NCI-H524 (cell line): ENCODE data around the gene UBIAD1.
A peak's percentile ranks its signal among the peaks of the same experiment; 100 is the strongest.
"Not testable (repeated sequence)": the region's sequence is repeated elsewhere in the genome, so short reads cannot be mapped to it uniquely, and the experiment has no call there.

ENCODE experiments used
- DNase-seq, 2 experiments: peaks; one replicate each; lab custom pipeline; 2025; lab: John Stamatoyannopoulos, UW

Gene UBIAD1

DNA sequence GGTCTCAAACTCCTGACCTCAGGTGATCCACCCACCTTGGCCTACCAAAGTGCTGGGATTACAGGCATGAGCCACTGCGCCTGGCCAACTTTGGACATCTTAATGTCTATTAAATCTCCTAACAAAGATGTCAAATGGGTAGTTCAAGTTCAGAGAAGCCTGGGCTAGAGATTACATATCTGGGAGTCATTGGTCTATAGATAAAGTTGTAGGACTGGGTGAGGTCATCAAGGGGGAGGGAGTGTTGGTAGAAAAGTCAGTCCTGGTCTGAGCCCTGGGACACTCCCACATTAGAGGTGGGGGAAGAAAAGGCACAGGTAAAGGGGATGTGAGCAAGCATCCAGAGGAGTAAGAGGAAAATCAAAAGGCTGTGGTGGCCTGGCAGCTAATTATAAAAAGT, 6.6 kb downstream of the UBIAD1 start:
- DNase-seq = no peak

DNA sequence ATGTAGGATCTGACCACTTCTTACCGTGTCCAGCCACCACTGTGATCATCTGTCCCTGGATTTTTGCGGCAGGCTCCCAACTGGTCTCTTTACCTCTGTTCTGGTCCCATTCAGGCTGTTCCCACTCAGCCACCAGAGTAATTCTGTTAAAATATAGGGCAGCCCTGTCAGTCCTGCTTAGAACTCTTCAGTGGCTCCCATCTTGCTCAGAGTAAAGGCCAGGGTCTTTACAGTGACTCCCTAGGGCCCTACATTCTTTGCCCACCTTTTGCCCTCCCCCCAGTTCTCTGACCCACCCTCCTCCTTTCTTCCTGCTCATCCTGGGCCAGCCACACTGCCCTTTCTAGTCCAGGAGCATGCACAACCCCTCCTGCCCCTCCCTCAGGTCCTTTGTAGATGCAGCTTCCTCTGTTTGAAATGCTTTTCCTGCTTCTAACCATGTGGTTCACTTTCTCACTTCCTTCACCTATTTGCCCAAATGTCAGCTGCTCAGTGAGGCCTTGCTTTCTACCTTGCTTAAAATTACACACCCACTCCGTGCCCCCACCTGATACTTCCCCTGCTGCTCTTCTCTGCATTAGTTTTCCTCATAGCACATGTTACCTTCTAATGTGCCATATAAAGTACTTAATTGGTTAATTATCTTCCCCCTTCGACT, 7.8 kb downstream of the UBIAD1 start:
- no peak for DNase-seq

DNA sequence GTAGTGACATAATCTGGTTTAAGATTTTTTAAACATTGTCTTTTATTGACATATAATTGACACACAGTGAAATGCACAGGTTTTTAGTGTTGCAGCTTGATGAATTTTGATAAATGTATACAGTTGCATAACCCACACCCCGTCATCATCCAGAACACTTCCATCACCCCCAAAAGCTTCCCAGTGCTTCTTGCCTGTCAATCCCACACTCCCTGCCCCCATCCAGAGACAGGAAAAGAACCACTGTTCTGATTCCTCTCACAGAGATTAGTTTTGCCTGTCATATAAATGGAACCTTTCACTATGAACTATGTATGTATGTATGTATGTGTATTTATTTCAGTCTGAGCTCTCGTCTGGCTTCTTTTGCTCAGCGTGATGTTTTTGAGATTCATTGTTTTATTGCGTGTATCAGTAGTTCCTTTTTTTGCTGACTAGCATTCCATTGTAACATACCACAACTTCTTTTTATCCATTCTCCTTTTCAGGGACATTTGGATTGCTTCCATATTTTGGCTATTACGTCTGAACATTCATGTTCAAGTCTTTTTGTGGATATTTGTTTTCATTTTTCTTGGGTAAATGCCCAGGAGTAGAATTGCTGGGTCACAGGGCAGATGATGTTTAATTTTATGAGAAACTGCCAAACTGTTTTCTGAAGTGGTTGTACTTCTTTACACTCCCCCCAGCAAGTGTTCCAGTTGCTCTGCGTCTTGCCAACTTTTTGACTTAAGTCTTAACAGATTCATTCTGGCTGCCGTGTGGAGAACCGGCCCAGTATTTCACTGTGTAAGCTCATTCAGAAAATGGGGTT, 8.7 kb downstream of the UBIAD1 start:
- no peak for DNase-seq

DNA sequence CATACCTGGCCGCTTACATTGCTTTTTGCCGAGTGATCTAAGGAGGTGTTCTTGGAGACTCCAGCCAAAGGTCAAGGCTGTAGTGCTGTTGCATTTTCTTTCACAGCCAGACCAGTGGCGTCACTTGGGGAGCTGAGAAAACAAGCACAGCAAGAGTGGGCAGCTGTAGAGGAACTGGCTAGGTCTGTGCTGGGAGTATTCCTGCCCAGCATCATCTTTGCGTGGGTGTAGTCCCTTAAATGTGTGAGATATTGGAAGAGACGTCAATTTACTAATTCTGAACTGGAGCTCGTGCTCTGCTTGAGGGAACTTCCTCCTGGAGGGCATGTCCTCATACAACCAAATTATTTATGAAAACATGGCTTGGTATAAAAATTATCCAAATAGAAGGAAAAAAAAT, 10.2 kb downstream of the UBIAD1 start:
- DNase-seq = no peak

DNA sequence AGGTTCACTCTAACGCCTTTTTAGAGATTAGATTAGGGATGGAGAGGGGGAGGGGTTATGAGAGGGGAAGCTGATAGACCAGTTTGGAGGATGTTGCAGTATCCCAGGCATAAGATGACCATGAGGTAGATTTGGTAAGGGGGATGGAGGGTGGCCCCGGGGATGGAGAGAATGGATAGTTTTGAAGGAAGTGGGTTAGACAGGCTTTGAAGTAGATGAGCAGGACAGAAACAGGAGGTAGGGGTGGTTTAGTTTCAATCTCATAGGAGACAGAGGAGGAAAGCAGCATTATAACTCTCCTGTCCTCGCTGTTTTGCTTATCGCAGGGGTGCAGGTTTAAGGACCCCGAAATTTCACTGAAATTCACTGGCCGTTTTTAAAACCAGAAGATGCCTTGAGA, 11.8 kb downstream of the UBIAD1 start:
- DNase-seq = no peak

DNA sequence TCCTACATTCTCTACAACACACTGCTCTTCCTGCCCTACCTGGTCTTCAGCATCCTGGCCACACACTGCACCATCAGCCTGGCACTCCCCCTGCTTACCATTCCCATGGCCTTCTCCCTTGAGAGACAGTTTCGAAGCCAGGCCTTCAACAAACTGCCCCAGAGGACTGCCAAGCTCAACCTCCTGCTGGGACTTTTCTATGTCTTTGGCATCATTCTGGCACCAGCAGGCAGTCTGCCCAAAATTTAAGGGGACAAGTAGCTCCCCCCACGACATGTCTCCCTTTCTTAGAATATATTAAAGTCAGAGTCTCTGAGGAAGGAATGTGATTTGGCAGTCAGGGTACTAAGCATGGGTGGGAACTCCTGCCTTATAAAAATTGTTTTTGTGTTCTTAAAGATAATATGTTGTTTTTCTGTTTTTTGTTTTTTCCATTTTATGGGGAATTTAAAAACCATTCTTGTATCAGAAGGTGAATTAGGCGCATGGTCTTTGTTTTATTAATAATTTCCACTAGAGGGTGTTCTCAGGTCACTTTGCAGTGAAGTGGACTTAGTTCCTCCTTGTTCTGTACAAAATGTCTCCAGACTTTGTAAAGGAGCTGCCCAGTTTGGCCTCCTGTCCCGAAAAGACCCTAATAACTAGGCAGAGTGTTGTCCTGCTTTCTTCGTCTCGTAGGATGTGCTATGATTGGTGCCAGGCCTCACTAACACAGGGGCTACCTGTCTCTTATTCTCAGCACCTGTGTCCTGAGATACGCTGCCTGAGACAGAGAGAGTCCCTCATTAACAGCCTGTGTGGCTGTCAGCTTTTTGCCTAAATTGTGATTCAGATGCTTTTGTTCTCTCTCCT, 13.1 kb downstream of the UBIAD1 start:
- DNase-seq = peak in 1 of 2 experiments; percentile 42

DNA sequence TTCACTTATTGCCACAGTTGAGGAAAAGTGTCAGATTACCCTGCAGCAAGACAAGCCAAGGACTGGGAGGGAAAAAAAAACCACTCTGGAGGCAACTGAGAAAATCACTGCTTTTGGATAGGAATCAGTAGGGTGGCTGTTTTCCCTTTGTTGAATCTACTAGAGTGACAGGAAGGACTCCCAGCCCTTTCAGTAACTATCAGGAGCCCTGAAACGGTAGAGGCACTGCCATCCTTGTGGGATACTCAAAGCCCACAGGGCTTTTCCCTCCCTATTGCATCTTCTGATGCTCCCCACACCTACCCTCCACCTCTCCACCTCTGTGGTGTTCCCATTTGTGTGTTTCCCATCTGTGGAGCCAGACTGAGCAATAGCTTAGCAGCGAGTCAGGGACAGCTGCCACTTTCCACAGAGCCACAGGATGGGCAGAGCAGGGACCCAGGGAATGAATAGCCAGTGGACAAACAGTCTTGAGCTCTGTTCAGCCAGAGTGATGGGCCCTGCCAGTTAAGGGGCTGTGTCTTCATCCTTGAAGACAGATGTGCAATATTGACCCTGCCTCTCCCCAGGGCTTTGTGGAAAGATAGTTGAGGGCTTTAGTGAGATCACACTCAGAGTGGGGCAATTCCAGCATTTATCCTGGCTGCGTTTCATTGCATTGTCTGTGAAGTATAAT, 13.9 kb downstream of the UBIAD1 start:
- peak in 1 of 2 experiments; percentile 44 for DNase-seq

DNA sequence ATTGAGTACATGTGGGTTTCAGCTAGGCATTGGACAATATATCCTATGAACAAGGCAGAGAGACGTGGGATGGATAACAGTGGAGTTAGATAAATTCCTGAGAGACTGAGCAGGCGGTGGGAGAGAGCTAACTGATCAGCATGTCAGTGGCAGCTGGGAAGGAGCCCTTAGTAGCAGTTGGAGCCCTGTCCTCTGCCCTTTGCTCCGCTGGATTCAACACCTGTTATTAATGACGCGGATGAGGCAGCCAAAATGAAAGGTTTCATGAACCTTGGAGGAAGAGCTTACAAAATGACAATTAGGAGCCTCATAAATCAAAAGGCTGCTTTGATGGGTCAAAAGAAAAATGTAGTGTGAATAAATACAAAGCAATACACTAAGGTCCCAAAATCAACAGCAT, 16.1 kb downstream of the UBIAD1 start:
- DNase-seq = peak in 1 of 2 experiments; percentile 25

DNA sequence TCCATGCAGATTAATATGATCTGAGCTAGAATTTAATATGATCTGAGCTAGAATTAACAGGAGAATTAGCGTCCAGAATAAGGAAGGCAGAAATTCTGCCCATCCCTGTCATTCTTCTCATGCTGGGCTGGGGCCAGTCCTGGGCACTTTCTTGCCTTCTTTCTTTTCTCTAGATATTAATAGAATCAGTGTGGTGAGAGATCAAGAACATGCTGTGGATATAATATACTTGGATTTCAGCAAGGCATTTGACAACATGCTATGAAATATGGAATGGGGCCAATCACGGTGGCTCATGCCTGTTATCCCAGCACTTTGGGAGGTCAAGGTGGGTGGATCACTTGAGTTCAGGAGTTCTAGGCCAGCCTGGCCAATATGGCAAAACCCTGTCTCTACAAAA, 18.1 kb downstream of the UBIAD1 start:
- no peak for DNase-seq

DNA sequence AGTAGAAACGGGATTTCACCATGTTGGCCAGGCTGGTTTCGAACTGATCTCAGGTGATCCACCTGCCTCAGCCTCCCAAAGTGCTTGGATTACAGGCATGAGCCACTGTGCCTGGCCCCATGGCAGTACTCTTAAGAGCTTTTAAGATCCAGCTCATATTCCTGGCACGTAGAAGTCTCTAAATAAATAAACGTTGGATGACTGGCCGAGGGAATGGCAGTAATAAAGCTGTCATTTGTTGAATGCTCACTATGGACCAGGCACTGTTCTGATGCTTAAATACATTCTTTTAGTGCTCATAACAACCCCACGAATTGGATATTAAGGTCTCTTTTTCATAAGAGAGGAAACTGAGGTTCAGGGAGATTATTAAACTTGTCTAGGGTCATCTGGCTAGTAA, 20.9 kb downstream of the UBIAD1 start:
- no peak for DNase-seq

DNA sequence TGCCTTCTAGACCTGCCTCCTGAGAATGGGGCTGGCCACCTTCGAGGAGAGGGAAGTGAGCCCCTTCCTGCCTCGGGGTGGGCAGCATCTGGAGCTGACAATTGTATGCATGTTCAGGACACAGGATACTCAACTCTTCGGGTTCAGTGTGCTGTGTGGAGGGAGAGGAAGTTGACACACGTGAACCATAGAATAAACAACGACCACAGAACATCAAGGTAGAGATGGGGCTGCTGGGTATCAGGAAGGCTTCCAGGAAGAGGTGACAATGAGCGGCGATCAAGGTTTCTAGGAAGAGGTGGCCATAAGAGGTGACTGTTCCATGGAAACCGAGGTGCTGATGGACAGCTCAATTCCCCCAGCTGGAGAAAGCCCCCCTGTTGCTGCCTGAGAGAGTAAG, 22.0 kb downstream of the UBIAD1 start:
- no peak for DNase-seq

DNA sequence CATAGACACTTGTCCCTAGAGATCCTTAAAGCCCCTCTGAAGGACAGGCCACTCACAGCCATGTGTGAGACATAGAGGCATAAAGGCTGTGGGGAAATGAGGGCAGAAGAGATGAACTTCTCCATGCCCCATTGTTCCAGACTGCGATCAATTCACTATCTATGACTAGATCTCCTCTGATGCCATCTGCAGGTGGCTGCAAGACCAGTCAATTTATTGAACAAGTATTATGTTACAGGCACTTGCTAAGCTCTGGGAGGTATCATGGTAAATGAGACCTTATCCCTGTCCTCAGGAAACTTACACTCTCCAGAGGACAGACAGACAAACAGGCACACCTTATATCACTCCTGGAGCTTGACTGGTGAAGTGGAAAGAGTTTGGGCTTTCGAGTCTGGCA, 22.9 kb downstream of the UBIAD1 start:
- no peak for DNase-seq

DNA sequence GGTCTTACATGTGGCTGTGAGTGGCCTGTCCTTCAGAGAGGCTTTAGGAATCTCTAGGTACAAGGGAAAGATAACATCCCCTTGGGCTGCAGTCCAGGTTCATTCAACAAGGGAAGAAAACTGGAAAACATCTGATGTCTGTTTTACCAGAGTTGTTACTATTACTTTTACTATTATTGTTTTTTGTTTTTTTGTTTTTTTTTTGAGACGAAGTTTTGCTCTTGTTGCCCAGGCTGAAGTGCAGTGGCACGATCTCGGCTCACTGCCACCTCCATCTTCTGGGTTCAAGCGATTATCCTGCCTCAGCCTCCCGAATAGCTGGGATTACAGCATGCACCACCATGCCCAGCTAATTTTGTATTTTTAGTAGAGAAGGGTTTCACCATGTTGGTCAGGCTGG, 24.8 kb downstream of the UBIAD1 start:
- DNase-seq = not testable (repeated sequence)

DNA sequence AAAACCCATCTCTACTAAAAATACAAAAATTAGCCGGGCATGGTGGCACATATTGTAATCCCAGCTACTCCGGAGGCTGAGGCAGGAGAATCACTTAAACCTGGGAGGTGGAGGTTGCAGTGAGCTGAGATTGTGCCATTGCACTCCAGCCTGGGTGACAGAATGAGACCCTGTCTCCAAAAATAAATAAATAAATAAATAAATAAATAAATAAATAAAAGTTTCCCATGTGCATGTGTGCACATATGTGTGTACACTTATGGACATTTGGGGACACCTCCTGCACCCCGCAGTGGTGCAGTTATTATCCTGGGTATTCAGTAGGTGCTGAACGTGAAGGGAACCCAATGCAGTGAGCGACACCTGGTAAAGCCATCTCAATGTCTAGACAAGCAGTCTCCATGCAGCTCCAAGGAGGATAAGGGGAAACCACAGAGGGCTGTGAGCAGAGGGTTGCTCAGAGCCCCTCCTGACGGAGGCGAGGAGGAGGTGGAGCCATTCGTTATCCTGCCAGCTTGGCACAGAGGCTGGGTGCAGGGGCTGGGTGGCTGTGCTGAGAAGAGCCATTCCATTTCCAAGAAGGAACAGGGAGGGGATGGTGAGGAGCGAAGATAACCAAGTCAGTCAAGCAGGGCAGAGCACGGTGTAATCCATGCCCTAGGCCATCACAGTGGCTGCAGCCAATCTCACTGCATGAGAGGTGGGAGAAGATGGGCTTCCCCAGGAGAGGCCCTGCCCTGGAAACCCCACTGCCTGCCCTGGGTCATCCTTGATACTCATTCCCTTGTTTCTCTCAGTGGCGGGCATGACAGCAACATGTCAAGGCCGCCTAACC, 25.6 kb downstream of the UBIAD1 start:
- DNase-seq = no peak

DNA sequence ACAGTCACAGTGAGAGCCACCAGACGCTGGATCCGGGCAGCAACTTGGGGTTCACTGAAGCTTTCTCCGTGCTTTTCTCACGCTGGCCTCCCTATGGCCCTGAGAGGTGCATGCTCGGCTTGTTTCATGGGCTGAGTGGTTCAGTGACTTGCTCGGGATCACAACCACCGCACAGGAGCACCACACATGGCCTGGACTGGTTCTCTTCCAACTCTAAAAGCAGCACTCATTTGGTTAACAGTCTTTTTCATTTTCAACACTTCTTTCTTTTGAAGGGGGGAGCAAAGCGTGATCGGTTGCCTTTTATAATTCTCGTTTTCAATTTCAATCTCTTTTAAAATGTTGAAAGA, 26.2 kb downstream of the UBIAD1 start:
- no peak for DNase-seq

DNA sequence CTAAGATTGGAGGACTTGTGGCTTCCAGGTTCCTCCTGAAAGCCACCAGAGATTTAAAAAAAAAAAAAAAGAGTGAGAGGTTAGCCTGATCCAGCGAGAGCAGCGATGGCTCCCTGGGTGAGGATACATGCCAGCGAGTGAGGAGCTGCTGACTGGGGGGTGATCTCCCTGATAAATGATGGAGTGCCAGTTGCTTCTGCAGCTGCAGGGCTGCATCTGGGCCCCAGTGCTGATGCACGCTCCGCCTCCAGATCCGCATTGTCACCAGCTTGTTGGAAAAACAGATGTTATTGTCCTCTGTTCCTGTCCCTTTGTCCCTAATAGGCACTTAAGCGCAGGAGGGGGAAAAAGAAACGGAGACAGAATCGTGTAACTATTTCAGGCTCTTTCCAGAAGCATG, 28.6 kb downstream of the UBIAD1 start:
- DNase-seq = peak in 1 of 2 experiments; percentile 48

DNA sequence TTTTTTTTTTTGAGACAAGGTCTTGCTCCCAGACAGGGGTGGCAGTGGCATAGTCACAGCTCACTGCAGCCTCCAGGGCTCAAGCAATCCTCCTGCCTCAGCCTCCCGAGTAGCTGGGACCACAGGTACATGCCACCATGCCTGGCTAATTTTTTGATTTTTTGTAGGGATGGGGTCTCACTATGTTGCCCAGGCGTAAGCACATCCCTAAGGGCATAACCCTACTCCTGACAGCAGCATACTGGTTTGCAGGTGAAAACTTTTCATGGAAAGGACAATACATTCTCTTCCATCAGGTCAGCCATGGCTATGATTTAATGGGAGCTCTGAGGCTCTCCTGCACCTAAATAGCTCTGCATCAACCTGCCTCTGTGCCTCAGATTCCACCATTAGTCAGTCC, 29.4 kb downstream of the UBIAD1 start:
- no peak for DNase-seq

DNA sequence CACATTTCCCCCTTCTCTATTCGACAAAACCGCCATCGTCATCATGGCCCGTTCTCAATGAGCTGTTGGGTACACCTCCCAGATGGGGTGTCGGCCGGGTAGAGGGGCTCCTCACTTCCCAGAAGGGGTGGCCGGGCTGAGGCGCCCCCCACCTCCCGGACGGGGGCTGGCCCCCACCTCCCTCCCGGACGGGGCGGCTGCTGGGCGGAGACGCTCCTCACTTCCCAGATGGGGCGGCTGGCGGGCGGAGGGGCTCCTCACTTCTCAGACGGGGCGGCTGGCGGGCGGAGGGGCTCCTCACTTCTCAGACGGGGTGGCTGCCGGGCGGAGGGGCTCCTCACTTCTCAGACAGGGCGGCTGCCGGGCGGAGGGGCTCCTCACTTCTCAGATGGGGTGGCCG, 32.5 kb downstream of the UBIAD1 start:
- not testable (repeated sequence) for DNase-seq

DNA sequence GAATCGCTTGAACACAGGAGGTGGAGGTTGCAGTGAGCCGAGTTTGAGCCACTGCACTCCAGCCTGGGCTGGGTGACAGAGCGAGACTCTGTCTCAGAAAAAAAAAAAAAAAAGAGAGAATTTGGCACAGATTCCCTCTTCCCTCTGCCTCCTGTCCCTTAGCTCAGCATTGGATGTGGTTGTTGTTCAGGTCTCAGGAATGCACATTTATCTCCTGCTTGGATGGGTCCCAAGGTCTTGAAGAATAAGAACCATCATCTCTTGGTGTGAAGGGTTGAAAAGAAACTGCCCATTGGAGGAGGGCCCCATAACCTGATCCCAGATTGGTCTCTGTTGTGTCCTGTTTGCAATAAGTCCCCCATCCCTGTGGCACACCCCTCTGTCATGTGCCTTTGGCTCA, 34.9 kb downstream of the UBIAD1 start:
- DNase-seq = no peak

DNA sequence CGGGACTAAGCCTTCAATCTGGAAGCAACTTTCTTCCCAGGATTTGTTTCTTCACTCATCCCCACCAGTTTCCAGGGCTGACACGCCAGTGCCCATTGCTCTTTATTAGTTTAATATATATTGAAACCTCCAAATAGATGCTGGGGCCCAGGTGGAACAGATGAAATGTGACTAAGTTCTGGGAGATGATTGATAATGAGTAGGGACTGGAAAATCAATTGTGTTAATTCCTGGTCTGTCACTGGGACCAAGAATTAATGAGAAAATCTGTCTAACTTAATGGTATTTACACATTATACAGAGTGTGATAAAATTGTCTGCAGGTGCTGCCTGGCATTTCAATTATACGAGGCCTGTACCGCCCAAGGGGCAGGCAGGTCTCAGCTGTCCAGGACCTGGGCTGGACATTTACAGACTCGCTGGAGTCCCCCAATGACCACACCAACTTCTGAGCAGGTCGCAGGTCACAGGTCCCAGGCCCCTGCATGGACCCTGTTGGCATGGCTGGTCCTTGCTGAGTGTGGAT, 35.8 kb downstream of the UBIAD1 start:
- DNase-seq = no peak

DNA sequence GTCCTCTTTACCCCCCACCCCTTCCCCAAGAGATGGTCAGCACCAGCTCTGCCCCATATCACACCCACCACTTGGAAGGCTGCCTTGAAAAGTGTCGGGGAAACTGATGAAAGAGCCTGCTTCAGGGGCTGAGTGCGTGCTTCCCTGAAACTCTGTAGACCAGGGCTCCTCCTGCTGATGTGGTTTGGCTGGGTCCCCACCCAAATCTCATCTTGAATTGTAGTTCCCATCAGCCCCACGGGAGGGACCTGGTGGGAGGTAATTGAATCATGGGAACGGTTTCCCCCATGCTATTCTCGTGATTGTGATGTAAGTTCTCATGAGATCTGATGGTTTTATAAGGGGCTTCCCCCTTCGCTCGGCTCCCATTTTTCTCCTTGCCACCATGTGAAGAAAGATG, 36.4 kb downstream of the UBIAD1 start:
- DNase-seq = no peak
